Heart left ventricle (tissue), 16 donors: ENCODE results near the gene ZNF786. TPM values are rescaled to one million over a fixed set of nuclear protein-coding genes. Genes with fewer than 3 reads are reported as not detected.

Experiments
- ATAC-seq, 4 donors: fragments of 200-7000 bp; cut with Tn5 transposase; one replicate each; pipeline ENCODE4 v1.9.1; 2020 to 2022; ENCODE audit warnings: moderate library complexity in 4 of 4, mild to moderate bottlenecking in 3 of 4, moderate number of reproducible peaks in 1 of 4
- DNase-seq, 5 donors: peaks; one replicate each; pipeline ENCODE4 v3.0.0-alpha.2; 2020
- H3K27ac ChIP-seq, 12 donors: fragments of 200-600 bp; sonication (generic) in 4 of 12; one replicate each; pipeline versions ENCODE4 v1.5.0 to v1.8.0; 2016 to 2022; ENCODE audit warnings: mild to moderate bottlenecking in 2 of 12
- H3K27me3 ChIP-seq, 9 donors: fragments of 200-600 bp; sonication (generic) in 2 of 9; one replicate each; pipeline versions ENCODE4 v1.5.1 to v1.8.0; 2016 to 2022; ENCODE audit warnings: mild to moderate bottlenecking in 3 of 9
- H3K36me3 ChIP-seq, 9 donors: fragments of 200-600 bp; sonication (generic) in 2 of 9; one replicate each; pipeline versions ENCODE4 v1.5.0 to v1.8.0; 2018 to 2022; ENCODE audit warnings: mild to moderate bottlenecking in 2 of 9
- H3K4me1 ChIP-seq, 12 donors: fragments of 200-600 bp; sonication (generic) in 4 of 12; one replicate each; pipeline versions ENCODE4 v1.5.0 to v1.8.0; 2016 to 2022; ENCODE audit warnings: mild to moderate bottlenecking in 3 of 12
- H3K4me3 ChIP-seq, 12 donors: fragments of 200-600 bp; sonication (generic) in 4 of 12; one replicate each; pipeline versions ENCODE4 v1.5.0 to v1.8.0; 2017 to 2022; ENCODE audit warnings: mild to moderate bottlenecking in 9 of 12, moderate library complexity in 4 of 12
- H3K9me3 ChIP-seq, 12 donors: fragments of 200-600 bp; sonication (generic) in 4 of 12; one replicate each; pipeline versions ENCODE4 v1.5.0 to v1.8.0; 2016 to 2022; ENCODE audit warnings: mild to moderate bottlenecking in 1 of 12
- CTCF ChIP-seq, 12 donors: fragments of 200-600 bp; sonication (generic) in 4 of 12; IDR thresholded peaks; one replicate each; pipeline versions ENCODE4 v1.5.0 to v1.8.0; 2018 to 2022; ENCODE audit warnings: antibody characterized with exemption in 12 of 12, mild to moderate bottlenecking in 5 of 12
- POLR2A ChIP-seq, 2 donors: fragments of 450-650 bp; IDR thresholded peaks; one replicate each; pipeline ENCODE4 v1.6.1; 2017; ENCODE audit warnings: antibody characterized with exemption in 2 of 2, mild to moderate bottlenecking in 2 of 2, moderate library complexity in 2 of 2
- WGBS, 4 donors: extraction: QIAGEN DNeasy Blood & Tissue Kit in 2 of 4; methylation state at CpG; one replicate each; pipeline versions ENCODE4 v1.1.5 to v1.1.7; 2013 to 2018; 5-methylcytosine and 5-hydroxymethylcytosine counted together
- intact Hi-C, 10 donors: fragments of 100-400 bp; cut with DNase I; formaldehyde crosslinking; loops; one replicate each; pipeline versions ENCODE4 v1.11.1 to v1.14.2; 2022
- polyA plus RNA-seq, 2 donors: library from polyadenylated mRNA; stranded (reverse); fragments of 200-250 nt; gene quantifications; one replicate each; pipeline ENCODE4 v1.2.3, GENCODE V29; 2013
- total RNA-seq, 9 donors: library from RNA; depleted of rRNA in 2 of 9; stranded (reverse); fragments of >200 nt in 2 of 9; fragmentation: NEBNext Ultra II Directional in 3 of 9; extraction: Animal tissue kit (Norgen Biotek cat#: 25700) in 3 of 9; gene quantifications; one replicate each; pipeline versions ENCODE4 v1.1.0 to v1.2.4, GENCODE V29; 2016 to 2023
- donor health status: ischemic (EF 13 %, LVEDD 7.1; RV severe dilation, severe dysfunction).
- donor health status: healthy with polysubstance abuse.
- donor health status: DM: no; HTN: yes; CAD: no.
- donor health status: DM: no; HTN: no; CAD: no.
- donor health status: ischemic (EF 25% LVEDD 6.9; RV normal size, moderate dysfunction).
- donor health status: ischemic (EF 25% LVEDD 5.7; RV mildly dilated, moderate dysfunction).
- donor health status: healthy.
- donor health status: DM: yes; HTN: yes; CAD: no.
- donor health status: ischemic (EF 35%, LVEDD 5.7; RV mildly dilated, moderate dysfunction).
- donor health status: nonischemic (EF 11% LVEDD 7.7; RV severe dilation, severe dysfunction).
- donor health status: DM: yes; HTN: yes; CAD: no.
- donor health status: PGD.
- donor health status: ischemic (EF 29% LVEDD 5.4; RV normal size, mild dysfunction).
- donor health status: nonischemic (EF 23%, LVEDD 6.1; RV moderate dilation, normal function).

The ZNF786 gene
- total and polyA plus RNA-seq, 11 donors = 1.4 to 5.3 (median 2.9) TPM

GRCh38 chr7:149075286-149075685 lies 15.2 kb downstream of the ZNF786 start:
- Histone ChIP-seq H3K27ac (no peak overlapping the region), H3K36me3 (peaks cover 0 to 67% (median 51%) of the 10 kb centered on the region in 9 donors), H3K4me1 (peaks cover 0 to 6% (median 0%) of the 10 kb centered on the region in 12 donors), H3K4me3 (no peak overlapping the region), H3K27me3 (no peaks in the 10 kb centered on the region), H3K9me3 (no peaks in the 10 kb centered on the region)
- no peak for TF ChIP-seq POLR2A (IDR thresholded peaks at IDR 0.05)
- TF ChIP-seq CTCF (IDR thresholded peaks at IDR 0.05) = no peak
- intact Hi-C loops = no loop called here
- WGBS, 4 donors = 96 to 100% (median 98%) methylated on average over 2 of the region's 2 CpGs
- ATAC-seq = no peak
- DNase-seq = no peak

- TF ChIP-seq POLR2A (IDR thresholded peaks at IDR 0.05) = no peak
- no peak for TF ChIP-seq CTCF (IDR thresholded peaks at IDR 0.05)
- no peak overlapping the region for H3K4me3 ChIP-seq
- H3K27me3 ChIP-seq = no peaks in the 10 kb centered on the region
- intact Hi-C loops = no loop called here
- 70 to 87% (median 84%) methylated on average over 3 of the region's 3 CpGs for WGBS, 4 donors
- no peak overlapping the region for H3K27ac ChIP-seq
- H3K36me3 ChIP-seq = peaks cover 0 to 70% (median 54%) of the 10 kb centered on the region in 9 donors
- ATAC-seq = no peak
- no peak for DNase-seq
- no peaks in the 10 kb centered on the region for H3K9me3 ChIP-seq
- H3K4me1 ChIP-seq = peaks cover 0 to 6% (median 0%) of the 10 kb centered on the region in 12 donors
Measured at GRCh38 chr7:149074116-149074885, 16.2 kb downstream of the ZNF786 start.

- ATAC-seq = no peak
Measured at GRCh38 chr7:149072438-149072775, 18.1 kb downstream of the ZNF786 start.

More at GRCh38 chr7:149072438-149072775, 18.1 kb downstream of the ZNF786 start:
- H3K27me3 ChIP-seq = no peaks in the 10 kb centered on the region
- H3K27ac ChIP-seq = peak overlapping the region in 9 of 12 donors; percentile 14 to 76 (median 45)
- peaks cover 0 to 71% (median 52%) of the 10 kb centered on the region in 9 donors for H3K36me3 ChIP-seq
- intact Hi-C loops = no loop called here
- DNase-seq = no peak
- H3K4me1 ChIP-seq = peaks cover 0 to 6% (median 0%) of the 10 kb centered on the region in 12 donors
- no peaks in the 10 kb centered on the region for H3K9me3 ChIP-seq
- peak overlapping the region in 1 of 12 donors; percentile 20 for H3K4me3 ChIP-seq
- TF ChIP-seq CTCF (IDR thresholded peaks at IDR 0.05) (no peak), POLR2A (IDR thresholded peaks at IDR 0.05) (no peak)
- WGBS, 4 donors = 75 to 83% (median 77%) methylated on average over 4 of the region's 4 CpGs
